Measurements from ENCODE around the gene GUCY2C.

GUCY2C gene

GRCh38 chr12:14619741-14620501, 76.5 kb downstream of the GUCY2C start:
- DNase-seq, result peak; percentile 66 to 83

GRCh38 chr12:14618983-14619382, 77.4 kb downstream of the GUCY2C start:
- peak; percentile 41 to 72 for DNase-seq

- DNase-seq, result no peak
Observed at GRCh38 chr12:14614704-14615121, 81.7 kb downstream of the GUCY2C start.

- no peak for DNase-seq
Observed at GRCh38 chr12:14613718-14614117, 82.7 kb downstream of the GUCY2C start.

GRCh38 chr12:14612898-14613445, 83.4 kb downstream of the GUCY2C start:
- DNase-seq, result peak in 1 of 2 experiments; percentile 7

GRCh38 chr12:14612250-14612649, 84.1 kb downstream of the GUCY2C start:
- DNase-seq, result no peak

GRCh38 chr12:14611640-14612203, 84.7 kb downstream of the GUCY2C start:
- DNase-seq, result no peak

- no peak for DNase-seq
Observed at GRCh38 chr12:14607568-14607967, 88.8 kb downstream of the GUCY2C start.

- DNase-seq, result no peak
Observed at GRCh38 chr12:14605401-14605989, 90.9 kb downstream of the GUCY2C start.

GRCh38 chr12:14601692-14602478, 94.5 kb downstream of the GUCY2C start:
- peak; percentile 80 to 92 for DNase-seq

GRCh38 chr12:14597480-14597879, 98.9 kb downstream of the GUCY2C start:
- no peak for DNase-seq

- peak; percentile 19 to 24 for DNase-seq
Observed at GRCh38 chr12:14591719-14592118, 104.7 kb downstream of the GUCY2C start.

- DNase-seq, result no peak
Observed at GRCh38 chr12:14589169-14590004, 107.0 kb downstream of the GUCY2C start.

GRCh38 chr12:14588571-14588970, 107.8 kb downstream of the GUCY2C start:
- DNase-seq, result no peak

GRCh38 chr12:14578646-14579045, 117.8 kb downstream of the GUCY2C start:
- DNase-seq, result no peak

- no peak for DNase-seq
Observed at GRCh38 chr12:14577344-14577743, 119.1 kb downstream of the GUCY2C start.

GRCh38 chr12:14576896-14577295, 119.5 kb downstream of the GUCY2C start:
- no peak for DNase-seq

- no peak for DNase-seq
Observed at GRCh38 chr12:14575585-14575984, 120.8 kb downstream of the GUCY2C start.

- no peak for DNase-seq
Observed at GRCh38 chr12:14573118-14573517, 123.3 kb downstream of the GUCY2C start.

GRCh38 chr12:14572401-14572800, 124.0 kb downstream of the GUCY2C start:
- DNase-seq, result peak in 1 of 2 experiments; percentile 8

- DNase-seq, result no peak
Observed at GRCh38 chr12:14571779-14572178, 124.6 kb downstream of the GUCY2C start.

GRCh38 chr12:14570231-14570630, 126.2 kb downstream of the GUCY2C start:
- DNase-seq, result no peak

Measured in NCI-H526 (cell line).